ENCODE measurements around the gene ZMYND15.

- no peak for TF ChIP-seq POLR2A (IDR thresholded peaks at IDR 0.05)
- TF ChIP-seq, protein P1, sequence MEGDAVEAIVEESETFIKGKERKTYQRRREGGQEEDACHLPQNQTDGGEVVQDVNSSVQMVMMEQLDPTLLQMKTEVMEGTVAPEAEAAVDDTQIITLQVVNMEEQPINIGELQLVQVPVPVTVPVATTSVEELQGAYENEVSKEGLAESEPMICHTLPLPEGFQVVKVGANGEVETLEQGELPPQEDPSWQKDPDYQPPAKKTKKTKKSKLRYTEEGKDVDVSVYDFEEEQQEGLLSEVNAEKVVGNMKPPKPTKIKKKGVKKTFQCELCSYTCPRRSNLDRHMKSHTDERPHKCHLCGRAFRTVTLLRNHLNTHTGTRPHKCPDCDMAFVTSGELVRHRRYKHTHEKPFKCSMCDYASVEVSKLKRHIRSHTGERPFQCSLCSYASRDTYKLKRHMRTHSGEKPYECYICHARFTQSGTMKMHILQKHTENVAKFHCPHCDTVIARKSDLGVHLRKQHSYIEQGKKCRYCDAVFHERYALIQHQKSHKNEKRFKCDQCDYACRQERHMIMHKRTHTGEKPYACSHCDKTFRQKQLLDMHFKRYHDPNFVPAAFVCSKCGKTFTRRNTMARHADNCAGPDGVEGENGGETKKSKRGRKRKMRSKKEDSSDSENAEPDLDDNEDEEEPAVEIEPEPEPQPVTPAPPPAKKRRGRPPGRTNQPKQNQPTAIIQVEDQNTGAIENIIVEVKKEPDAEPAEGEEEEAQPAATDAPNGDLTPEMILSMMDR (IDR thresholded peaks at IDR 0.05) = no peak
Observed at GRCh38 chr17:4743216-4743615, 3.6 kb downstream of the ZMYND15 start.
